Measurements from ENCODE around the gene LPP.

- TF ChIP-seq EP300 (IDR thresholded peaks at IDR 0.05): no peak
- no peak for TF ChIP-seq POLR2A (IDR thresholded peaks at IDR 0.05)
Measured at GRCh38 chr3:188889054-188889491, 735.1 kb downstream of the LPP start.
